ENCODE data around the gene MOB1A.
A peak's percentile ranks its signal among the peaks of the same experiment; 100 is the strongest.
"Not testable (repeated sequence)": the region's sequence is repeated elsewhere in the genome, so short reads cannot be mapped to it uniquely, and the experiment has no call there.

The MOB1A gene

GRCh38 chr2:74198461-74199274, 20.0 kb upstream of the MOB1A start, which contains the start of gene MTHFD2:
MTHFD2 (plus strand) TSS chr2:74198615; CDS start chr2:74198642, 27 bp downstream.
- DNase-seq (ENCODE audit: low spot score): peak; percentile 91

GRCh38 chr2:74198023-74198460, 19.4 kb upstream of the MOB1A start:
- no peak for DNase-seq (ENCODE audit: low spot score)

- no peak for DNase-seq (ENCODE audit: low spot score)
These were observed 18.4 kb upstream of the MOB1A start for GRCh38 chr2:74197049-74197448.

- no peak for DNase-seq (ENCODE audit: low spot score)
These were observed 16.1 kb upstream of the MOB1A start for GRCh38 chr2:74194799-74195198.

- DNase-seq (ENCODE audit: low spot score): no peak
These were observed 13.1 kb upstream of the MOB1A start for GRCh38 chr2:74191596-74192380.

- no peak for DNase-seq (ENCODE audit: low spot score)
These were observed 10.0 kb upstream of the MOB1A start for GRCh38 chr2:74188696-74189095.

GRCh38 chr2:74188018-74188601, 9.4 kb upstream of the MOB1A start:
- no peak for DNase-seq (ENCODE audit: low spot score)

GRCh38 chr2:74186706-74187105, 8.0 kb upstream of the MOB1A start:
- not testable (repeated sequence) for DNase-seq (ENCODE audit: low spot score)

GRCh38 chr2:74186038-74186437, 7.4 kb upstream of the MOB1A start:
- no peak for DNase-seq (ENCODE audit: low spot score)

GRCh38 chr2:74183878-74184277, 5.2 kb upstream of the MOB1A start:
- DNase-seq (ENCODE audit: low spot score): no peak

- DNase-seq (ENCODE audit: low spot score): no peak
These were observed 3.1 kb upstream of the MOB1A start for GRCh38 chr2:74181739-74182138.

GRCh38 chr2:74179063-74179865, 585 bp upstream of the MOB1A start:
- no peak for DNase-seq (ENCODE audit: low spot score)

- no peak for DNase-seq (ENCODE audit: low spot score)
These were observed 983 bp downstream of the MOB1A start for GRCh38 chr2:74177696-74178095.

- DNase-seq (ENCODE audit: low spot score): no peak
These were observed 3.8 kb downstream of the MOB1A start for GRCh38 chr2:74174909-74175308.

GRCh38 chr2:74168739-74169138, 9.9 kb downstream of the MOB1A start:
- no peak for DNase-seq (ENCODE audit: low spot score)

- no peak for DNase-seq (ENCODE audit: low spot score)
These were observed 13.9 kb downstream of the MOB1A start for GRCh38 chr2:74164761-74165160.

- no peak for DNase-seq (ENCODE audit: low spot score)
These were observed 15.7 kb downstream of the MOB1A start for GRCh38 chr2:74162951-74163350.

GRCh38 chr2:74155830-74156229, 22.8 kb downstream of the MOB1A start:
- no peak for DNase-seq (ENCODE audit: low spot score)

GRCh38 chr2:74152954-74153353, 25.7 kb downstream of the MOB1A start:
- DNase-seq (ENCODE audit: low spot score): no peak

- no peak for DNase-seq (ENCODE audit: low spot score)
These were observed 28.9 kb downstream of the MOB1A start for GRCh38 chr2:74149570-74150319.

- no peak for DNase-seq (ENCODE audit: low spot score)
These were observed 29.5 kb downstream of the MOB1A start for GRCh38 chr2:74149247-74149525.

All from HuH-7.5 (cell line).